Measurements from ENCODE around the gene BTD. TPM values are rescaled to one million over a fixed set of nuclear protein-coding genes. Genes with fewer than 3 reads are reported as not detected.

Gene BTD, protein sequence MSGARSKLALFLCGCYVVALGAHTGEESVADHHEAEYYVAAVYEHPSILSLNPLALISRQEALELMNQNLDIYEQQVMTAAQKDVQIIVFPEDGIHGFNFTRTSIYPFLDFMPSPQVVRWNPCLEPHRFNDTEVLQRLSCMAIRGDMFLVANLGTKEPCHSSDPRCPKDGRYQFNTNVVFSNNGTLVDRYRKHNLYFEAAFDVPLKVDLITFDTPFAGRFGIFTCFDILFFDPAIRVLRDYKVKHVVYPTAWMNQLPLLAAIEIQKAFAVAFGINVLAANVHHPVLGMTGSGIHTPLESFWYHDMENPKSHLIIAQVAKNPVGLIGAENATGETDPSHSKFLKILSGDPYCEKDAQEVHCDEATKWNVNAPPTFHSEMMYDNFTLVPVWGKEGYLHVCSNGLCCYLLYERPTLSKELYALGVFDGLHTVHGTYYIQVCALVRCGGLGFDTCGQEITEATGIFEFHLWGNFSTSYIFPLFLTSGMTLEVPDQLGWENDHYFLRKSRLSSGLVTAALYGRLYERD
- 13.4 and 21.9 TPM in 2 replicates for total RNA-seq (2014; rRNA removed; shearing (Covaris generic))

DNA sequence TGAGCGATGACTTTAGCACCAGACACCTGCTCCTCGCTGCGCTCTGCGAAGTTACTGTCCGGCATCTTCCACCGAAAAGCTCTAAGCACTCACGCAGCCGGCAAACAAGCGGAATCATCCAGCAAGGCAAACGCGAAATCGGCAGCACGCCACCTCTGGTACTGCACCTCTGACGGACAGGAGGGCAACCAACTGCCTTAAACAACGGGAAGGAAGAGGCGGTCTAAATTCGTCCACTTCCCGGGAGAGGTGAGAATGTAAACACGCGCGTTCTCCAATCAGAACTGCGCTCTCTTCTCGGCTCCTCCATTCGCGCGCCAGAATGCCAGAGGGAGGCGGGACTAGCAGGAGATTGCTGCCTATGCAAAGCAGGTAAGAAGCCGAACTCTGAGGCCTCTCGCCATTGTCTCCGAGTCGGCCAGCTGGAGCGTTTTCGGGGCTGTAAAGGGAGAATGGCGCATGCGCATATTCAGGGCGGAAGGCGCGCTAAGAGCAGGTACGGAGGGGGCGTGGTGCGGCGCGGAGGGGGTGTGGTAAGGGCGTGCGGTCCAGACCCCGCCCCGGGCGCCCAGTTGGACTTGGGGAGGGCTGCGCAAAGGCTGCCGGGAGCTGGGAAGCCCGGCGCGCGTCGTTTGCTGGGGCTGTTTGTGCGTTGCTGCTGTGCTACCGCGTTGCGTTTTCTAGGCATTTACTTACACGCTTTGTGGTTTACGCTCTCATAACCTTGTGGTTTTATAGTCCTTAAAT is at the start of gene BTD, which contains the start of gene HACL1:
Gene BTD (plus strand): TSS at position 347 of the 747 bp plus-strand sequence. CDS start 33,695 bp downstream, outside the sequence.
Gene HACL1 (minus strand): TSS at position 171 of the 747 bp plus-strand sequence. CDS start 106 bp downstream, at position 65.
- Histone ChIP-seq H3K9me3 (replicated peaks) (no peaks in the 10 kb centered on the region), H3K27ac (peak within 1 kb of the TSS; percentile 49), H3K36me3 (peaks cover 28% of the 10 kb centered on the region), H3K4me1 (replicated peaks) (peaks cover 5% of the 10 kb centered on the region), H3K4me3 (peak within 1 kb of the TSS; percentile 62), H3K27me3 (replicated peaks) (no peaks in the 10 kb centered on the region)
- peak; percentile 98 to 99 for DNase-seq (ENCODE audit: low read depth in 1 of 2, low spot score in 2 of 2)

DNA sequence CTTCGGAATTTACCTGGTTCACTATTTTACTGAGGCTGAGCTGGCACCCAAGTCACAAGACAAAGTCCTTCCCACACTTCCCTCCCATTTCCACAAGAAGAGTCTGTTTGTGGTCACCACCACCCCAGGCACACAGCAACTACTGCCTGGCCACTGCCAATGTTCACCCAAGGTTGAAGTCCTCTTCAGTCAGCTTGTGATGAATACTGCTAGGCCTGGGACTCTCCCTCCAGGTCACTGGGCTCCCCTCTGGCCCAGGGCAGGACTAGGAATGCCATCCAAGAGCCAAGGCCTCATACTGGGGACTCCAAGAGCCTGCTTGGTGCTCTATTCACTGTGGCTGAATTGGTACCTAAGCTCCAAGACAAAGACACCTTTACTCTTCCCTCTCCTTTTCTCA is 49.6 kb upstream of the BTD start:
- no peaks in the 10 kb centered on the region for H3K27me3 ChIP-seq (replicated peaks)
- no peak overlapping the region for H3K4me3 ChIP-seq
- H3K27ac ChIP-seq = no peak overlapping the region
- no peak for DNase-seq (ENCODE audit: low read depth in 1 of 2, low spot score in 2 of 2)
- no peaks in the 10 kb centered on the region for H3K4me1 ChIP-seq (replicated peaks)
- H3K36me3 ChIP-seq = no peaks in the 10 kb centered on the region
- H3K9me3 ChIP-seq (replicated peaks) = no peaks in the 10 kb centered on the region

DNA sequence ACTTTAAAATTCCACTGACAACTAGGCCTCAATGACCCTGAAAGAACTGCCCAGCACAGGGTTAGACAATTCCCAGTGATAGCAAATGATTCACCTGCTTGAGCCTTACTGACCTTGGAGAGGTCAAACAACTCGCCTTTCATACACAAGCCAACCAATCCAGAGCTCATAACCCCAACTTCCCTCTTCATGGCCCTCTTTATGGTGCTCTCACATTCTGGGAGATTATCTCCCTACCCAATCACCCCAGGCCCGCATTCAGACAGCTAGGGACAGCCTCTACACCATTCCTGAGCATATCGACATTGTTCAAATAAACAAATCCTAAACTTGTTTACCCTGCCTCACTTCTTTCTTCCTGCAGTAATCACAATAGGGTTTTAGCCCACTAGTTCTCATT is 47.8 kb upstream of the BTD start:
- H3K27me3 ChIP-seq (replicated peaks) = no peaks in the 10 kb centered on the region
- H3K27ac ChIP-seq = no peak overlapping the region
- no peak for DNase-seq (ENCODE audit: low read depth in 1 of 2, low spot score in 2 of 2)
- no peak overlapping the region for H3K4me3 ChIP-seq
- H3K36me3 ChIP-seq = no peaks in the 10 kb centered on the region
- H3K4me1 ChIP-seq (replicated peaks) = no peaks in the 10 kb centered on the region
- H3K9me3 ChIP-seq (replicated peaks) = no peaks in the 10 kb centered on the region

DNA sequence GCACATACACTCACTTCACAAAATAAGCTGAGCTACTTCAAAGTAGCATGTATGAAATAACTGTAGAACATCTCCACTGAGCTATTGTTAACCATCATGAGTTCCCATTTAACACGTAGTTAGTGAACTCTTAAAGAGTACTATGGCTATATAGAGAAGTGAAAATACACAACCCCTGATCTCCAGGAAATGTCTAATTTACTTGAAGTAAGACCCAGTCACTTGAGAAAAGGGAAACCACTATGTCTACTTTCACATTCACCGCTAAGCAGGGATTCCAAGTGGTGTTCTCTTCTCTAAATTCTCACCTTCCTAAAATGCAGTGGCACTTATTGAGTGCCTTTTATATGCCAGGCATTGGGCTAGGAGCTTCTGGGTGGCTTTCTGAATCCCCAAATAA is 45.0 kb upstream of the BTD start:
- no peak overlapping the region for H3K4me3 ChIP-seq
- peaks cover 3% of the 10 kb centered on the region; the same call in 1 of the 2 replicates for H3K36me3 ChIP-seq
- H3K4me1 ChIP-seq (replicated peaks) = no peaks in the 10 kb centered on the region
- H3K27me3 ChIP-seq (replicated peaks) = no peaks in the 10 kb centered on the region
- no peaks in the 10 kb centered on the region for H3K9me3 ChIP-seq (replicated peaks)
- H3K27ac ChIP-seq = no peak overlapping the region
- DNase-seq (ENCODE audit: low read depth in 1 of 2, low spot score in 2 of 2) = no peak

DNA sequence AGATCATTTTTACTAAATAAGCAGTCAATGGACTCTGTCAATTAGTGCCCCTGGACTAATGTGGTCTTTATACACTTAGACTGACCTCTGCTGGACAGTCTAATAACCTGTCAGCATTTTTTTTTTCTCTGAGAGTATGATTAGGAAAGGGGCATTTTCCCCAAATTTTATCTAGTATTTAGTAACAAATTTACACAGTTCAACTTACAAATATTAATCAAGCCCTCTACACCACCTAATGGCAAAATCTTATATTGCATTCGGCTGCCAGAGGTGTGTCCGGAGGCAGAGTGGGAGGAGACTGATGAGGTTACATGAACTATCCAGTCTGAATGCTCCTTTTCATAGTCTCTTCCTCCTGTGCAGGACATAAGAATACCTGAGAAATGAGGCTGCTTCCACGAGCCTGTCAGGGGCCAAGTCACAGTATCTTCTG is 44.0 kb upstream of the BTD start:
- Histone ChIP-seq H3K4me3 (no peak overlapping the region), H3K27ac (no peak overlapping the region), H3K9me3 (replicated peaks) (no peaks in the 10 kb centered on the region), H3K4me1 (replicated peaks) (no peaks in the 10 kb centered on the region), H3K36me3 (peaks cover 5% of the 10 kb centered on the region), H3K27me3 (replicated peaks) (no peaks in the 10 kb centered on the region)
- peak; percentile 47 to 62 for DNase-seq (ENCODE audit: low read depth in 1 of 2, low spot score in 2 of 2)

DNA sequence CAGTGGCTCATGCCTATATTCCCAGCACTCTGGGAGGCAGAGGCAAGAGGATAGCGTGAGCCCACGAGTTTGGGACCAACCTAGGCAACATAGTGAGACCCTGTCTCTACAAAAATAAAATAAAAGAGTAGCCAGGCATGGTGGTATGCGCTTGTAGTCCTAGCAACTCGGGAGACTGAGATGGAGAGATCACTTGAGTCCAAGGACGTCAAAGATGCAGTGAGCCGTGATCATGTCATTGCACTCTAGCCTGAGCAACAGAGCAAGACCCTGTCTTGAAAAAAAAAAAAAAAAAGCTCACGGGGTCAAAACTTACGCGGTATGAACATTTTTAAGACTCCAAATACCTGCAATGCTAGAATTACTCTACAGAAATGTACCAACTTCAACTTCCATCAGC is 43.0 kb upstream of the BTD start:
- Histone ChIP-seq H3K9me3 (replicated peaks) (no peaks in the 10 kb centered on the region), H3K4me3 (no peak overlapping the region), H3K27ac (no peak overlapping the region), H3K36me3 (peaks cover 11% of the 10 kb centered on the region), H3K27me3 (replicated peaks) (no peaks in the 10 kb centered on the region), H3K4me1 (replicated peaks) (no peaks in the 10 kb centered on the region)
- no peak for DNase-seq (ENCODE audit: low read depth in 1 of 2, low spot score in 2 of 2)

DNA sequence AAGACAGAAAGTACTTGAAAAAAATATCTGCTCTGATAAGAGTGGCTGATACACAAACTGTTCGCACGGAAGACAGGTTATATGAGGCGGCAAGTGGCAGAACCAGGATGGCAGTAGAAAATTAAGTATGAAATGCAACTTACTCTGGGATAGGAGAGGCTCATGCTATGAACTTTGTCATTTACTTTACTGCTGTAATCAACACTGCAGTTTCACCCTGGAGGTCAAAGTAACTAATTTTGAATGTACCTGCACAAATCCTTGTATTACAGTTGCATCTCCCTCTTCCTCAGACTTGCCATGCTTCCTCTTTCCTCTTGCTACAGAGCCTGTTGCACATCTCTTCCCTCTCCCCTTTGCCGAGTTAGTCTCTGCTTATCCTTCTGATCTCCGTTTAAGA is 39.0 kb upstream of the BTD start:
- Histone ChIP-seq H3K4me3 (no peak overlapping the region), H3K9me3 (replicated peaks) (no peaks in the 10 kb centered on the region), H3K27ac (no peak overlapping the region), H3K4me1 (replicated peaks) (no peaks in the 10 kb centered on the region), H3K27me3 (replicated peaks) (no peaks in the 10 kb centered on the region), H3K36me3 (peaks cover 31% of the 10 kb centered on the region)
- DNase-seq (ENCODE audit: low read depth in 1 of 2, low spot score in 2 of 2) = no peak

DNA sequence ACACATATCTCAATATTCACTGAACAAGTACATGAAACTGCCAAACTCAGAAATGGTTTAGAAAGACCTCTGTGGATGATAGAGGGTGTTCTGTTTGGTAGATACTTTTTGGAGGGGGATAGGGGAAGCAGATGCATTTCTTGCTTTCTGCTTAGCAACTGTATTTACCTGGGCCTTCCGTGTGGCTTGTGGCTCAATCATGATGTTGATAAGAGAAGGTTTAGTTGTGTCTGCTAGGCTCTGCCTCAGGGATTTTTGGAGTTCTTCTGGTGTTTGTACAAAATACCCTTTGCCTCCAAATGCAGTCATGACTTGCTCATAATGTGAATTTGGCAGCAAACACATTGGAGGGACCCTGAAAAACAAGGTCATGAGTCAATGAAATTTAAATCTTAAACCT is 38.4 kb upstream of the BTD start:
- Histone ChIP-seq H3K36me3 (peaks cover 38% of the 10 kb centered on the region), H3K27me3 (replicated peaks) (no peaks in the 10 kb centered on the region), H3K4me1 (replicated peaks) (no peaks in the 10 kb centered on the region), H3K9me3 (replicated peaks) (no peaks in the 10 kb centered on the region), H3K27ac (no peak overlapping the region), H3K4me3 (no peak overlapping the region)
- DNase-seq (ENCODE audit: low read depth in 1 of 2, low spot score in 2 of 2) = no peak

- H3K4me1 ChIP-seq (replicated peaks) = no peaks in the 10 kb centered on the region
- H3K27ac ChIP-seq = no peak overlapping the region
- peaks cover 27% of the 10 kb centered on the region for H3K36me3 ChIP-seq
- DNase-seq (ENCODE audit: low read depth in 1 of 2, low spot score in 2 of 2) = no peak
- no peak overlapping the region for H3K4me3 ChIP-seq
- H3K9me3 ChIP-seq (replicated peaks) = no peaks in the 10 kb centered on the region
- no peaks in the 10 kb centered on the region for H3K27me3 ChIP-seq (replicated peaks)
Measured at GRCh38 chr3:15572138-15572537, 29.4 kb upstream of the BTD start.

DNA sequence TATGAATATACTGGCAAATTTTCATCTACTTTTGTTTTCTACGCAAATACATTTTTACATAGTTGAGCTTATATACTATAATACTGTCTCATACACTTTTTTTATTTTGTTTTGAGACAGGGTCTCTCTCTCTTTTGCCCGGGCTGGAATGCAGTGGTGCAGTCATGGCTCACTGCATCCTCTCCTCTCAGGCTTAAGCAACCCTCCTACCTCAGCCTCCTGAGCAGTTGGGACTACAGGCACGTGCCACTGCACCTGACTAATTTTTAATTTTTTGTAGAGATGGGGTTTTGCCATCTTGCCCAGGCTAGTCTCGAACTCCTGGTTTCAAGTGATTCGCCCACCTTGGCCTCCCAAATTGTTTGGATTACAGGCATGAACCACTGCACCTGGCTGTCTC is 26.1 kb upstream of the BTD start:
- no peaks in the 10 kb centered on the region for H3K9me3 ChIP-seq (replicated peaks)
- peaks cover 6% of the 10 kb centered on the region for H3K4me1 ChIP-seq (replicated peaks)
- DNase-seq (ENCODE audit: low read depth in 1 of 2, low spot score in 2 of 2) = no peak
- peaks cover 13% of the 10 kb centered on the region for H3K36me3 ChIP-seq
- no peak overlapping the region for H3K4me3 ChIP-seq
- H3K27ac ChIP-seq = no peak overlapping the region
- no peaks in the 10 kb centered on the region for H3K27me3 ChIP-seq (replicated peaks)

DNA sequence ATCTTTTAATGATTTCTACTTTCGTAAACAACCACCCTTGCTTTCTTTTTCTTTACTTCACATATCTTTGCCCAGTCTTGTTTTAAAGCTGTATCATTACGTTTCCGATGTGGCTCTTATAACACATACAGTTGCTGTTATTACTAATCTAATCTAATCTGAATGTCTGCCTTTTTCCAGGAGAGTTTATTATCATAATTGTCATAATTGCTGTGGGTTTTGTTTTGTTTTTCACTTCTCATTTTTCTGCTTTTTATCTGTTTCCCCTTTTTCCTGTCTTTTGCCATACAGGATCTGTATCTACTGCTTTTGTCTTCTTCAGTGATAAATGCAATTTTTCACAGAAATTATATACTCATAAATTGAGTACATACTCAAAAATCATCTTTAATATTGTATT is 25.1 kb upstream of the BTD start:
- Histone ChIP-seq H3K4me3 (no peak overlapping the region), H3K9me3 (replicated peaks) (no peaks in the 10 kb centered on the region), H3K27ac (no peak overlapping the region), H3K36me3 (peaks cover 12% of the 10 kb centered on the region), H3K4me1 (replicated peaks) (peaks cover 6% of the 10 kb centered on the region), H3K27me3 (replicated peaks) (no peaks in the 10 kb centered on the region)
- no peak for DNase-seq (ENCODE audit: low read depth in 1 of 2, low spot score in 2 of 2)

DNA sequence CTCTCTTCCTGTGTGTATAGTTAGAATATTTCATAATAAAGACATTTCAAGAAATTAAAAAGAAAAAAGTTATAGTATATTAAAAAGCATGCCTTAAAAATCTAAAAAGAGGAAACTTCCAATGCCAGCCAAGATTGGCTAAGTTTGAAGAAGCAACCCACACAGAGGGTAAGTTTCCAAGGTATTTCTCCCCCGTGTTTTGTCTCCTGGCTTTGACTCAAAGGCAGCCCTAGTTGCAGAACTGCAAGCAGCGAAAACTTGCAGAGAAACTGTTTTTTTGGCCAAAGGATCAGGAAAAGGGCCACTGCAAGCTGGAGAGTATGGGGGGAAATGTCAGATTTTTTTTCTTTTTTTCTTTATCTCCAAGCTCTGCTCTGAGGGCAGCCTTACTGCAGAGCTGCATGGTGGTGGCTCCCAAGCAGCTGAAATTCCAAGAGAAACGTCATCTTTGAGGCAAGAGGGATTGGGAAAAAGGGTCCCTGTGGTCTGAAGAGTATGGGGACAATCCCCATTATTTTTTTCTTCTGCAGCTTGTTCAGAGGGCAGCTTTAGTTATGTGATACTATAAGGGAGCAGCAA is 23.2 kb upstream of the BTD start:
- H3K27me3 ChIP-seq (replicated peaks) = no peaks in the 10 kb centered on the region
- H3K9me3 ChIP-seq (replicated peaks) = no peaks in the 10 kb centered on the region
- H3K4me3 ChIP-seq = no peak overlapping the region
- no peak for DNase-seq (ENCODE audit: low read depth in 1 of 2, low spot score in 2 of 2)
- H3K36me3 ChIP-seq = peaks cover 17% of the 10 kb centered on the region
- H3K4me1 ChIP-seq (replicated peaks) = peaks cover 6% of the 10 kb centered on the region
- H3K27ac ChIP-seq = no peak overlapping the region

DNA sequence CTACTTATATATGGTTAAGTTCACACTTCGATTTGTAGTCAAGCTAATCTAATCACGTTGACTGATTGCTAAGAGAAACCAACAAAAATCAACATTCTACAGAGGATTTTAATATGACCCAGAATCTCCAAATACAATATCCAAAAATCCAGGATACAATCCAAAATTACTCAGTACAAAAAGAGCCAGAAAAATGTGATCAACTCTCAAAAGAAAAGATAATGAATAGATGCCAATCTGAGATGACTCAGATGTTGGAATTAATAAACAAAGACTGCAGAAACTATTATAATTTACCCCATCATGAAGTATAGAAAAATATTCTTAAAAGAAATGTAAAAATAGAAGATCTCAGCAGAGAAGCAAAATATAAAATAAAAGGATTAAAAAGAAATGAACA is 22.5 kb upstream of the BTD start:
- peaks cover 17% of the 10 kb centered on the region for H3K36me3 ChIP-seq
- peaks cover 6% of the 10 kb centered on the region for H3K4me1 ChIP-seq (replicated peaks)
- peak in 1 of 2 experiments; percentile 15 for DNase-seq (ENCODE audit: low read depth in 1 of 2, low spot score in 2 of 2)
- no peaks in the 10 kb centered on the region for H3K27me3 ChIP-seq (replicated peaks)
- H3K27ac ChIP-seq = no peak overlapping the region
- no peak overlapping the region for H3K4me3 ChIP-seq
- no peaks in the 10 kb centered on the region for H3K9me3 ChIP-seq (replicated peaks)

Measured in SJSA1 (cell line).